HL-60/S4 (cell line): ENCODE measurements around the gene GGPS1.
"Not testable (repeated sequence)": the region's sequence is repeated elsewhere in the genome, so short reads cannot be mapped to it uniquely, and the experiment has no call there.

ENCODE experiments used
- in situ Hi-C: fragments of 300-500 bp; cut with MboI; formaldehyde crosslinking; loops from 2 replicates; pipeline ENCODE4 v1.14.3; 2022; ENCODE audit warnings: low sequenced_read_pairs

Gene GGPS1

GRCh38 chr1:235304549-235305451 lies 23.6 kb upstream of the GGPS1 start:
- in situ Hi-C loops: no loop called here

DNA sequence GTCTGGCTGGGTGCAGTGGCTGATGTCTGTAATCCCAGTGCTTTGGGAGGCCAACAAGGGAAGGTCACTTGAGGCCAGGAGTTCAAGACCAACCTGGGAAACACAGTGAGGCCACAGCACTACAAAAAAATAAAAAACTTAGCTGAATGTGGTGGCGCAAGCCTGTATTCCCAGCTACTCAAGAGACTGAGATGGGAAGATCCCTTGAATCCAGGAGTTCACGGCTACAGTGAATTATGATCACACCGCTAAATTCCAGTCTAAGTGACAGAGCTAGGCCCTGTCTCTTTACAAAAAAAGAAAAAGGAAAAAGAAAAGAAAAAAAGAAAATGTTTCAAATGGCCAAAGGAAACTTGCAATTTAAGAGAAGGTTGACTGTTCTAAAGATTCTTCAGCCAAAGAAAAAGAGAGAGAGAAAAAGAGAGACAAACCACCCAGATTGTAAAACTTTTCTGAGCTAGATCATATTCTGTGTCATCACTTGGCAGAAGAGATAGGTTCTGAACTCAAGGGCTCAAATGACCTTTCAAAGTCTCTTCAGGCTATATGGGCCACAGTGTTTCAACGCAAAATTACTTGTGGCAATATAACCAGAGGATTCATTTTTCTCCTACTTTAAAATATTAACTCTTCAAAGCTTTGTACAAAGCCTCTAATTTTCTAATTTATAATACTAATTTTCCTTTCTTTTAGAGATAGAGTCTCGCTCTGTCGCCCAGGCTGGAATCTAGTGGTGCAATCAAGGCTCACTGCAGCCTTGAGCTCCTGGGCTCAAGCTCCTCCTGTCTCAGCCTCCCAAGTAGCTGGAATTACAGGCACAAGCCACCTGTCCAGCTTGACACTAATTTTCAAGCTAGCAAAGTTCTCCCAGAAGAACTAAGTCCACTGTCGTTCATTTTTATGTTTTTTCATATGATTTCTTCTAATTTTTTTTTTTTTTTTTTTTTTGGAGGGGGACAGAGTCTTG lies 20.9 kb upstream of the GGPS1 start:
- in situ Hi-C loops: no loop called here

DNA sequence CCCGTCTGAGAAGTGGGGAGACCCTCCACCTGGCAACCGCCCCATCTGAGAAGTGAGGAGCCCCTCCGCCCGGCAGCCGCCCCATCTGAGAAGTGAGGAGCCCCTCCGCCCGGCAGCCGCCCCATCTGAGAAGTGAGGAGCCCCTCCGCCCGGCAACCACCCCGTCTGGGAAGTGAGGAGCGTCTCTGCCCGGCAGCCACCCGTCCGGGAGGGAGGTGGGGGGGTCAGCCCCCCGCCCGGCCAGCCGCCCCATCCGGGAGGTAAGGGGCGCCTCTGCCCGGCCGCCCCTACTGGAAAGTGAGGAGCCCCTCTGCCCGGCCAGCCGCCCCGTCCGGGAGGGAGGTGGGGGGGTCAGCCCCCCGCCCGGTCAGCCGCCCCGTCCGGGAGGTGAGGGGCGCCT lies 19.2 kb upstream of the GGPS1 start:
- in situ Hi-C loops: not testable (repeated sequence)

DNA sequence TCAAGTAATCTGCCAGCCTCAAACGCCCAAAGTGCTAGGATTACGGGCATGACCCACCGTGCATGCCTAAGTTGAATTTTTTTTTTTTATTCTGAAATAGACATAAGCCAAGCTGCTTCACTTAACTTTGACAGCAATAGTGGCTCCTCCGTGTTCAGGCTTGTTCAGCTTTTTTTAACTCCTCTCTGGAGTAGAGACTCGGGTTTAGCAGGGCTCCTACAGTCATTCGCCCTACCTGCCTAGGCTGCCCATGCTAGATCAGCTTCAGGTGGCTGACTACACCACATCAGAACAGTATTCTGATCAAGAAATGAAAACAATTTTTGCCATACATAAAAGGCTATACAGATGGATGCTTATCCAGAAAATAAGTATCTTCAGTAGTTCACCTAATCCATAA lies 15.1 kb upstream of the GGPS1 start:
- in situ Hi-C loops: no loop called here

- in situ Hi-C loops: no loop called here
Measured at GRCh38 chr1:235313931-235314678, 14.3 kb upstream of the GGPS1 start.

- in situ Hi-C loops: no loop called here
Measured at GRCh38 chr1:235315173-235315572, 13.2 kb upstream of the GGPS1 start.

GRCh38 chr1:235315735-235316134 lies 12.6 kb upstream of the GGPS1 start:
- in situ Hi-C loops: no loop called here

GRCh38 chr1:235317168-235317567 lies 11.2 kb upstream of the GGPS1 start:
- in situ Hi-C loops: no loop called here

- in situ Hi-C loops: no loop called here
Measured at GRCh38 chr1:235319255-235319654, 9.1 kb upstream of the GGPS1 start.

DNA sequence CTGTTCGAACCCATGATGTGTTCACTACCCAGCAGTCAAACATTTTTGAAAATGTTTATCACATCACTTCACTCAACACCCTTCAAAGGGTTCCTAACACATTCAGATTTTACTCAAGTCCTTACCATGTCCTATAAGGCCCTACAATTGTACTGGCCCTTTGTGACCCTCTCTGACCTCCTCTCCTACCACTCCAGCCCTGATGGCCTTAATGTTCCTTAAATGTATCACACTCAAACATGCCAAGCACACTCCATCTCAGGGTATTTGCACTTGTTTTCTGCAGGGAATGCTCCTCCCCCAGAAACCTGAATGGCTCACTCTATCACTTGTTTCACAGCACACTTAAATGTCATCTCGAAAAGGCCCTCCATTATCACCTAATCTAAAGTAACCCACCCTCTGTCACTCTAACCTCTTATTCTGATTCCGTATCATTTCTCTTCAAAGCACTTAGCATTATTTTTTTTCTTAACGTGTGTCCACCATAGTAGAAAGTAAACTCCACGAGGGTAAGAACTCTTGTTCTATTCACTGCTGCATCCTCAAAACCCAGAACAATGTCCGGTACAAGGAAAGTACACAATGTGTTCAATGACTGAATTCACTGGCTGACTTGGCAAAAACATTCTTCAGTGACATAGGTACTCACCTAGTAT lies 7.7 kb upstream of the GGPS1 start:
- in situ Hi-C loops: no loop called here

GRCh38 chr1:235324296-235324695 lies 4.1 kb upstream of the GGPS1 start:
- in situ Hi-C loops: no loop called here

- in situ Hi-C loops: no loop called here
Measured at GRCh38 chr1:235325139-235325538, 3.2 kb upstream of the GGPS1 start.

DNA sequence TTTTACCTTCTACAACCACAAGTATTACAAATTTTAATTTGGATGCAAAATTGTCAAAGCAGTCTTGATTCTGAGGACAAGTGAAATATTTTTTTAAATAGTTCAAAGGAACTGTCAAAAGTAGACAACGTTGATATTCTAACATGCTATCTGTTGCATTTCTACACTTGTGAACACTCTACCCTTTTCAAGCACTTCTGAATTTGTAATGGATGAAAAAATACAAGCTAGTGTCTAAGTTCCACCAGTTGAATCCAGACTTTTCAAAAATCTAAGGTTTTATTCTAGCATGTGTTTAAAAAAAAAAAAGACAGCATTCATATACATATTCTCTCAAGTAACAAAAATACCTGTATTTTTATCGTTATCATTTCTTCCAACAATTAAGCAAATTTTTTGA lies 2.5 kb upstream of the GGPS1 start:
- in situ Hi-C loops: no loop called here

GRCh38 chr1:235326719-235327558 lies 1.4 kb upstream of the GGPS1 start:
- in situ Hi-C loops: no loop called here

DNA sequence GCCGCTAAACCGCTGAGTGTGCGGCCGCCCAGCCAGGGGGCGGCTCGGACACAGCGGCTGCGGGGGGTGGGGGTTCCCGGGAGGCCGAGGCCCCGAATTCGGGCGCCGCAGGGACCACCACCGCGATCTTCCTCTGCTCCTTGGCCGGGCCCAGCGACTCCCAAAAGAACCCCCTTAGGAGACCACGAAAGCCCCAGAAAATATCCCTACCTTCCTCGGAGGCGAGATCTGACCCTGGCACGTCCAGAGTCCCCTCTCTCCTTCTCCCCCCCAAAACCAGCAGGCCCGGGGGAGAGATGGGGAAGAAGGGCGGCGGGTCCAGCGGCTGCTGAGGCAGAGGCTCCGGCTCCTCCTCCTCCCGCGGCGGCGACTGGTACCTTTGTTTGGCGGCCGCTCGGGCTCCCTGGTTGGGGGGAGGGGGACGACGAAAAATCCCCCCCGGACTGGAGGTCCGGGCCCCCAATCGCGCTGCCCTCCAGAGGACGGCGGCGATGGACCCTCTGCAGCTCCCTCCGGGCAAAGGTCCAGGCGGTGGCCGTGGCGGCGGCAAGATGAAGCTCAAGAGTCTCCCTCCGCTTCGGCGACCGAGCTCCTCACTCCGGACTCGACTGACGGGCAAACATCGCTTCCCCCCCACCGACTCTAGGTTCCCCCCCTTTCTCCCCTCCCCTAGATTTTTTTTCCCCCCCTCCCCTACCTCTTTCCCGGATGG lies 655 bp upstream of the GGPS1 start, which contains the start of gene ARID4B:
ARID4B (minus strand) TSS at position 621 of the 712 bp plus-strand sequence. CDS start 1,260 bp downstream, outside the sequence.
- in situ Hi-C loops: no loop called here

DNA sequence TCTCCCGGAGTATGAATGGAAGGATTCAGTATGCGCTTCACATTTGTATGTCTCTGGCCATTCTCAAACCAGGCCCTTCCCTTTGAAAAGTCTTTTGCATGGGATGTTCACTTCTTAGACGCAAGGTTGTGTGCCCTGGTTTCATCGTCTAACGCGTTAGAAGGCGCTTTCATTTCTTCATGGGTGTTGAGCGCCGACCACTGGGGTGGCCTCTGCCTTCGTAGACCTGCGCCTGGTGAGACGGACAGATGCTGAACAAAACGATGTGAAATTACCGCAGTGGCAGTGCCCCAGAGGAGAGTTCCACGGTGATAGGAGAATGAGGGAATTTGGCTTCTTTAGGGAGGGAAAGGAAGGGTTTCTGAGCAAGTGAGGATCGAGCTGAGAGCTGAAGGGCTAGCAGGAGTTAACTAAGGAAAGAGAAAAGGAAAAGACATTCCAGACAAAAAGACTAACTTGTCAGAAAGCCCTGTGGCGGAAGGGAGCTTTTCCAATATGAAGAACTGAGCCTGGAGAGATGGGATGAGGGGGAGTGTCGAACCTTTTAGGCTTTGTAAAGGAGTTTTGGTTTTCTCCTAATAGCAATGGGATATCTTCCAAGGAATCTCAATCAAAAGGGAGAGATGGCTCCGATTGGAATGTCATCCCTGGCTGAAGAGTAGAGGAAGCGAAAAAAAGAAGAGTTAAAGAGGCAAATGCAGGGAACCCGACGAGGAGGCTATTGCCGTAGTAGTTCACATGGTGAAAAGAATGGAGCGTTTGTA lies 951 bp downstream of the GGPS1 start:
- in situ Hi-C loops: no loop called here

DNA sequence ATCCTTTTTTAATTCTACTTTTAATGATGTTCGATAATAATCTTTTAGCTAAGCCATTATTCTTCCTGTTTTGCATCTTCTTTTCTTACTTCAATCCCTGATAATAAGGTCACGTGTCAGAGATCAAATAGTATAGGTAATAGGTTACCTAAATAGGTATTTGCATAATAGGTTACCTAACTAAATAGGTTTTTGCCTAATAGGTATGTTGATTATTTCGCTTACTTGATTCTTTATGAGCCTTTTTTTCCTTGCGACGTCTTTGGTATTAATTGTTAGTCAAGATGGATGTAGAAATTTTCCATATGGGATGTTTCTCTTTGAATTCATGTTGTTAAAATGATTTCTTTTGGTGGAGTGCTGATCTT lies 2.5 kb downstream of the GGPS1 start:
- in situ Hi-C loops: no loop called here

DNA sequence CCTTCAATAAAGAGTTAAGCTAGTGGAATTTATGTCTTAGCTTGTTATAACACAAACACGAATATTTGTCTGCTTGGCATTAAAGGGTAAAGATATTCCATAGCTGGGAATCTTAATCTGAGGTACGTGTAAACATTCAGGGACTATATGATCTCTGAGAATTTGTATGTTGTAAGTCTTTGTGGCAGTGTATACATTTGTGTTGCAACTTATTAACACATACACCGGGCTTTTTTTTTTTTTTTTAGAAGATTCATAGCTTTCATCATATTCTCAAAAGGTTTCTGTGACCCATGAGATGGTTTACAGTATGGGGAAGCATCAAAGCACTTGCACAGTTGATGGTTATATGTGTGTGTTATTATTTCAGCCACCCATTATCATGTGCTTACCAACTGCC lies 3.0 kb downstream of the GGPS1 start:
- in situ Hi-C loops: no loop called here
